HG03280 (cell line): ENCODE measurements around the gene RIC1.
"Not testable (repeated sequence)": the region's sequence is repeated elsewhere in the genome, so short reads cannot be mapped to it uniquely, and the experiment has no call there.

Experiments used
- ATAC-seq: cut with Tn5 transposase; IDR thresholded peaks from one replicate; pipeline ENCODE4 v1.9.1; 2021; ENCODE audit warnings: mild to moderate bottlenecking, moderate library complexity; ENCODE audit not compliant: unreplicated experiment

Gene RIC1

DNA sequence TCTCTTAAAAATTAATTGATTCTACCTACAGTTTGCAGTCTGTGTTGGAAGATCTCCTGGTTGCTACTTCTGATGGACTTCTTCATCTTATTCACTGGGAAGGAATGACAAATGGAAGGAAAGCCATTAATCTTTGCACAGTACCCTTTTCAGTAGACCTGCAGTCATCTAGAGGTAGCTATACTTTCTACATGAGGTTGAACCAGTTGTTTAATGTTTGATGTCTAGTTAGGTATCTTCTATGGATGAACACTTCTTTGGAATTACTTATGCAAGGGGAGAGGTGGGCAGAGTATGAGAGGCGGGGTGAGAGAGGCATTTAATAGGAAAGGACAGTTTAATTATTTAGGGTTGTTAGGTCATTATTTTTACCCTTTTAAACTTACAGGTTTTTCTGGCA is 91.2 kb downstream of the RIC1 start:
- ATAC-seq, result no peak

DNA sequence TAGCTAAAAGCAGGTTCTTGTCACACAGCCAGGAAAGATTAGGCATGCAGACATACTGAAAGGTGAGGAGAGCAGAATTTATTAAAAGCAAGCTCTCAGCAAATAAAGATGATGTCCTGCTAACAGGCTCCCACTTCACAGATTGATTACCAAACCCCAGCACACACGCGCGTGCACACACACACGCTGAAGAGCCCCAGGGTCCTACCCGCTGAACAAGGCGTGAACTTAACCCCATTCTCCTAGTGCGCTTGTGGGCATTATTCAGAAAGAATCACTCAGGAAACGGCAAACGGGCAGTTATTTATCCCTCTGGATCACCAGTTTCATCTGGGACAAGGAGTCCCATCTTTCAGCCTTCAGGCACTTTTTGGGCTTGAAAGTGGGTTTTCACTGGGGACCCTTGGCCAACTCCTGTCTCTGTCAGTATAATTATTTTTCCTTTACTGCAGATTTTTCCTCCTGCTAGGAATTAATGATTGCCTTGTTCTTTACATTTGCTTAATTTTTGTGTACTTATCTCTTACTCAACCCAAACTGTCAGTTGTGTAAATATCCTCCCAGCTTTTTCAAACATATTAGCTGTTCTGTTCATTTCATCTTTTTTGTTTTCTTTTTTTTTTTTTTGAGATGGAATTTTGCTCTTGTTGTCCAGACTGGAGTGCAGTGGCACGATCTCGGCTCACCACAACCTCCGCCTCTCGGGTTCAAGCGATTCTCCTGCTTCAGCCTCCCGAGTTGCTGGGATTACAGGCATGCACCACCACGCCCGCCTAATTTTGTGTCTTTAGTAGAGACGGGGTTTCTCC is 92.6 kb downstream of the RIC1 start:
- ATAC-seq, result no peak

DNA sequence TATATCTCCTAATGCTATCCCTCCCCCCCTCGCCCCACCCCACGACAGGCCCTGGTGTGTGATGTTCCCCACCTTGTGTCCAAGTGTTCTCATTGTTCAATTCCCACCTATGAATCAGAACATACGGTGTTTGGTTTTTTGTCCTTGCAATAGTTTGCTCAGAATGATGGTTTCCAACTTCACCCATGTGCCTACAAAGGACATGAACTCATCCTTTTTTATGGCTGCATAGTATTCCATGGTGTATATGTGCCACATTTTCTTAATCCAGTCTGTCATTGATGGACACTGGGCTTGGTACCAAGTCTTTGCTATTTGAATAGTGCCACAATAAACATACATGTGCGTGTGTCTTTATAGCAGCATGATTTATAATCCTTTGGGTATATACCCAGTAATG is 93.8 kb downstream of the RIC1 start:
- ATAC-seq, result not testable (repeated sequence)

DNA sequence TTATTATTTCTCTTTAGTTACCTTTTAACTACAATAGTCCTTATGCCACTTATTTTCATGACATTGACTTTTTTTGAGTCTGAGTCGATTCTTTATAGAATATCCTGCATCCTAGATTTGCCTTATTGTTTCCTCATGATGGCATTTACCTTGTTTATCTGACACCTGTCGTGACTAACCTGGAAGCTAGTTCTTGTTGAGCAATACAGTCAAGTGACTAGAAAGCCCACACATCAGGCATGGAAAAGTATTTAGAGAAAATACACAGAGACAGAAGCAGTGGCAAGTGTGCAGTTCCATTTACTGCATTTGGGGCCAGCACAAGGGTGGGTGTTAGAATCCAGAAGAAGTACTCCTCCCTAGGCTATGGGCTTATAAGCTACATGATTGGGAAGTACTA is 106.2 kb downstream of the RIC1 start:
- ATAC-seq, result no peak

DNA sequence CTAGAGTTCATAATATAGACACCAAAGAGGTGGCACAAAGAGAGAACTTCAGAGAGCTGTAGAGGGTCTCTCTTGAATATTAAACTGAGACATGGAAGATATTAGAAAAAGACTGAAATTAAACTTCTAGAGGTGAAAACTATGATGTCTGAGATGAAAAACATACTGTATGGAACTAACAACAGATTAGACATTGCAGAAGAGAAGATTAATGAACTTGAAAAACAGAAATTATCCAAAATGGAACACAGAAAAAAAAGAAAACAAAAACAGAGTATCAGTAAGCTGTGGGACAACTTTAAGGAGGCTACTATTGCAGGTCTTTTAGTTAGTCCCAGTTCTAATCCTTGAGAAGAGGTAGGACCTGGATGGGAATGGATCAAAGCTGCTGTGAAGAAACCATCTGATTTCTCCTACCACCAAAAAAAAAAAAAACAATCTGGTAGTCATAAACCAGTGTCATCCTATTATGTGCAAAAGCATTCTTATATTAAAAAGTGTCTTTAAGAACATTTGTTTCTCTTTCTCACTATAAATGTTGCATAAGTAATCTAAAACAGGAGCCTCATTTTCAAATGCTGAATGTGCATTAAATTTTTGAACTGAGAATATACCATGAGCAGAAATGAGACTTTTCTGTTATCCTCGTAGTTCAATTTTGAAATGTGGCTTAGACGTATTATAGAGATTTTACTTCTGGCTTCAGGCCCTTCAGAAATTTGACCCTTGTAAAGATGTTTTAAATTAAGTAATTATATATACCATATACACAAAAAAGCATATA is 107.8 kb downstream of the RIC1 start:
- ATAC-seq, result no peak

DNA sequence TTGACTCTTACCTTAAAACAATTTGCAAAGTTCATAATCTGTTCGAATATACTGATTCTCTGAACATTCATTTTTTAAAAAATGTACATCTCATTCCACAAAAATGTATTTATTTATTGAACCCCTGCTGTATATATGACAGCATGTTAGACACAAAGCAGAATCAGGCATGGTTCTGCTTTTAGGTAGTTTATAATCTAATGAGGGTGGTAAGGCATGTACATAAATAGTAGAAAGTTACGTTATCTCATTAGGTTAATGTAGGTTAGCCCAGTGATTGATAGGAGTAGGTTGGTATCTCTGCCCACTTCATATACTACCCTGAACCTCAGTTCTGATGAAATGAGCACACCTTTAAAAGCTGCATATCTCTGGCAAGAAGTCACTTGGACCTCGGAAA is 114.2 kb downstream of the RIC1 start:
- no peak for ATAC-seq

DNA sequence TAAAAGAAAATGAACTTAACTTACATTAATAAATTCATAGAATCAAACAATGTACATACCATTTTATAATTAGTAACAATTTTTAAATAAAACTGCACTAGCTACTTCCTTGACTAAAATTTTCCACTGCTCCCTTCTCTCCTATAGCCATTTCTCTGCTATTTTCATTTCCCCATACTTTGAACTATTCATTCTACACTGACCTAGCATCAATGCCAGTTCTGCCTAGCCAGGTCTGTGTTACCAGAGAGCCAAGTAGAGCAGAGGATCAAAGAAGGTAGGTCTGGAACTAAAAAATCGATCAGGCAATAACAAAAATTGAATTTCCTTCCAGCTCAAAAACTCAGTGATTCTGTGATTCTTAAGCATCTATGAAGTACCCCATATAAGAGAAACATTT is 119.5 kb downstream of the RIC1 start:
- ATAC-seq, result no peak

DNA sequence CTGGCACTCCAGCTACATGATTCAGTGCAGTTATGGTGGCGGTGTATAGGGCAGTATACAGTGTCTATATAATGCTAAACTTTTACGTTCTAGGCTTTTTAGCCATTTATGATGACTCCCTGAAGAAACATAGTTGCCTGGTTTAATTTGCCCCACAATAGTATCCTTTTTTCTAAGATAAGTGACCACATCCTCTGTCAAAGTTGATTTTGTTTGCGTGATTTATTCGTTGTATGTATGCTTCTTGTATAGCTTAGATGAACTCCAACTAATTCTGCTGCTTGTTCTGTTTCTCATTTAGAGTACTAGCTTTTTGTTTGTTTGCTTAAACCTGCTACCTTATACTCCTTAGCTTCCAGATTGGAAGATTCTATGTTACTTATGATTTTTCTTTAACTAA is 120.4 kb downstream of the RIC1 start:
- no peak for ATAC-seq

DNA sequence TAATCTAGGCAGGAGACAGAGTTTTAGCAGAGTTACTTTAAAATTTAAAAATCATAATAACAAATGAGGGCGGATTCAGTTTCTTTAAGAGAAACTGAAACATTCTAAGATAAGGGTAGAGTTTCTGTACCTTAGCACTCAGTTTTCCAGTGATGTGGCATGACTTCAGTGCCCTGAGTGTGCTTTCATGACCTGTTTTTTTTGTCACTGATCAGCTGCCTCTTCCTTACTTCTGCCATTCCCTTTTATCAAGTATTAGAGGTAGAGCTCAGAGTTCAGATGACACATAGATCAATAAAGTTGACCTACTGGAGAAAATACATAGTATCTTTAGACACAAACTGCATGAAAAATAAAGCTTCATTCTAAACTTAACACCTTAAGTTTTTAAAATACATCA is 121.7 kb downstream of the RIC1 start:
- no peak for ATAC-seq

DNA sequence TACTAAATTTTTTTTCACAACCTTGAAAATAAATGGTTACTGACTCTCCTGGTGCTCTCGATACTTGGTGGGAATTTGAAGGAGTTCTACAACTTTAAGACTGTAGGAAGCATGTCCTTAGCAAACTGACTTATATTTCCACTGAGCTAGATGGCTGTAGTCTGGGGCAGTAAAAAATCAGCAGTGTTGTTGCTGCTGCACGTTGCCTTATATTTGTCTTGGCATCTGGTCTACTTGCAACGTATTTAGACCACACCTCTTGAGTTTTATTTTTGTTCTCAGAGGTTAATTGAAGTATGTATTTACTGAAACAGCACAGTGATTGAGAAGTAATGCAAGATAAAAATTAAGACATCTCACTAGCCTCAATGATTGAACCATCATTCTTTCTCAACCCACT is 127.7 kb downstream of the RIC1 start:
- no peak for ATAC-seq

DNA sequence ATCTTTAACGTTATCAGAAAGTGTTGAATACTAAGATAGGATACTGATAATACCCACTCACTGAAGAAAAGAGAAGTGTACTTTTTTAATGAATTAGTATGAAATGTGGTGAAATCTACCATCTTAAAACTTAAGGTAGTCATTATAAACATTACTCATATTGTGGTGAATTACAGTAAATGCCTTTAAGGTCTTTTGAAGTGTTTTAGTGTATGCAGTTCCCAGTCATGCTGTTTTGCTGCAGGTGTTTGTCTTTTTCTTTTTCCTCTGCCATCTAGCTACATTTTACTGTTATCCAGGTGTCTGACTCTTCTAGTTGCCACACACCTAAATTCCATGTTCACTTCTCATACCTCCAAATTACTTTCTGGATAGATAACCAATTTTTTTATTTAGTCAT is 131.4 kb downstream of the RIC1 start:
- ATAC-seq, result no peak

DNA sequence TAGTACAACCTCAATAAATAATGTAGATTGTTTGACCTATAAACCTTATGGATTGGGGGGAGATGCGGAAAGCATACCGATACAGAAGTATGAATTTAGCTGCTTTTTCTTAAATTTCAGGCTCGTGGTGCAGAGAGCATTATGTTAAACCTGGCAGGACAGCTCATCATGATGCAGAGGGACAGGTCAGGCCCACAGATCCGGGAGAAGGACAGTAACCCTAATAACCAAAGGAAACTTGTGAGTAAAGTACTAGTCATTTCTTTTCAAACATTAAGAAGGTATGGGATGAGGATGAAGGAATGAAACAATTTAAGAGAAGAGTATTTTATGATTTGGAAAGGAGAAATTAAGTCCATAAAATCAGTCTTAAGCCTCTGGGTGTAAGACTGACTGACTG is 133.5 kb downstream of the RIC1 start:
- no peak for ATAC-seq

DNA sequence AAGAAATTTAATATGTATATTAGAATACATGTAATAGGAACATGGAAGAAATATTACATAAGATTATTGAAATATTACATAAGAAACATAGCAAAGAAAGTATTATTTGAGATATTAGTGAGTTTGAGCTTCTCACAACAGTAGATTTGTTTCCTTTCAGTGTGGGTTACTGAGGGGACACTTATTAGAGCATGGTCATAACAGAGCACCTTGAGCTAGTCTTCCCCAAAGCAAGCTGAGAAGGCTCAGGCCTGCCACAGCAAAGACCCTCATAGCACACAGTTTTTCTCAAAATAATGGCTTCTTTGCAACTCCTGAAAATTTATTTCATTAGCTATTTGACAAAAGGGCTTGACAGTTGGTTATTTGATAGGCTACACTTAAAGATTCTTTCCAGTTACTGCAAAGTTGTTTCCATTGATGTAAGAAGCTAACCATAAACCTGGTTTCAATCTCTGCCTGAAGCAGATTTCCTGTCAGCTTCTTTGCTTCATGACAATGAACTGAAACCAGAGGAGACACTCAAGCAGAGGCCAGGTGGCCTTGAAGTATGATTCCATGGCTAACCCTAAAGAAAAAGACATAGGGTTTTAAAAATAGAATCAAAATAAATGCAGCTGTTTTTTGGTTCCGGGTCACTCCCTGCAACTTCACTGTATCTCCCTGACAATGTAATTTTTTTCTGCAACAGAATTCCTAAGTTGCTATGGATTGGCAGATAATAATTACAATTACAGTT is 135.4 kb downstream of the RIC1 start:
- ATAC-seq, result peak; percentile 92

DNA sequence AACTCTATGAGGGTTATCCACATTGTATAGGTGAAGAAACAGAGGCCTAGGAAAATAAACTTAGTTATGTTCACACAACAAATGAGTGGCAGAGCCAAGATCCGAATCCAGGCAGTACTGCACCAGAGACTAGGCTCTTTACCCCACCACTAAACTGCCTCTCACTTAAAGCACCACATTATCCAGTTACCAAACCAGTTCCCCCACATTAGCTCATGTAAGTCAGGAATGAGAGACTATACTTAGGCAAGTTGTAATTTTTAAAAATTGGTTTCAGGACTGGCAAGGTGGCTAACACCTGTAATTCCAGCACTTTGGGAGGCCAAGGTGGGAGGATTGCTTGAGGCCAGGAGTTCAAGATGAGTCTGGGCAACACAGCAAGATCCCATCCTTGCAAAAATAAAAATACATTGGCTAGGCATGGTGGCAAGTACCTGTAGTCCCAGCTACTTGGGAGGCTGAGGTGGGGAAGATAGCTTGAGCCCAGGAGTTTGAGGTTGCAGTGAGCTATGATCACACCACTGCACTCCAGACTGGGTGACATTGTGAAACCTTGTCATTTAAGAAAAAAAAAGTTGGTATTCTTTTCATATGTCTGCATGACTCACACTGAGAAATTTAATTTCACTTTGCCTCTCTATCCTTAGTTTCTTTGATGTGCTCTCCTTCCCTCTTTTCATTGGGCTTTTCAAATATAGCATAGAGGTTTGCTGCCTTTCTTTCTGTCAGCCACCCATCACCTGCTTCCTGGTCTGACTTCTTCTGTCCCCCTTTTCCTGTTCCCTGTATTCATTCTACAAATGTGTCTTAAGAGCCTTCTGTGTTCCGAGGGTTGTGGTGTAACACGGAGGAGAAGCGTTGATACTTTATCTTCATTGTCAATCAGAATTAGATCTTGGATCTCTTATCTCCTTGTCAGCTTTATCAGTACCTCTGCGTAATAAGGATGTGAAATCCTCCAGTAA is 139.3 kb downstream of the RIC1 start:
- ATAC-seq, result no peak

DNA sequence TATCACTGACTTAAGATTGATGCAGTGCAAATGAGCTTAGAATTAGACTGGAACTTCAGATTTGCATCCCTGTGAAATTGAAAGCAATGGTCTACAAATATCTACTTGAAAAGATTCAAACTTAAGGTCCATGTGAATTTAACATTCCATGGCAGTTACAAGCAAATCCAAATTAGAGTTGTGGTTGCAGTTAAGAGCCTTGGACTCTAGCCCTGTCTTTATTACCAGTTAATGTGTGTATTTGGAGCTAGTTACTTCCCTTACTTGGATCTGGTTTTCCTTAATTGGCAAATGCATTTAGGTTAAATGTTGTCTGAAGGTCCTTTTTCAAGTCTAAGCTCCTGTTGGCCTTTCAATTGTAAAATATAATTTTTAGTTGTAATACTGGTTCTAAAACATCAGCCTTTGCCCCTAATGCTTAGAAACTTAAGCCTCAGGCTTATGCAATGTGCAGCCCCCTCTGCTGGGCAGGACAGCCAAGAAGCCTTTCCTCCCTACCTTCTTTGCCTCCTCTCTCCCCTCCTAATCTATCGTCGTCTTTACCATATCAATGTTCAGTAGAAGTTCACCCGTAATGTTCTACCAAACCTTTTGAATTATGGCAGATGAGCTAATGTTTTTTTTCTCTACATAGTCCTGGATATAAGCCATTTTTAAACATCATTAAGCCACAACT is 144.6 kb downstream of the RIC1 start:
- ATAC-seq, result no peak

DNA sequence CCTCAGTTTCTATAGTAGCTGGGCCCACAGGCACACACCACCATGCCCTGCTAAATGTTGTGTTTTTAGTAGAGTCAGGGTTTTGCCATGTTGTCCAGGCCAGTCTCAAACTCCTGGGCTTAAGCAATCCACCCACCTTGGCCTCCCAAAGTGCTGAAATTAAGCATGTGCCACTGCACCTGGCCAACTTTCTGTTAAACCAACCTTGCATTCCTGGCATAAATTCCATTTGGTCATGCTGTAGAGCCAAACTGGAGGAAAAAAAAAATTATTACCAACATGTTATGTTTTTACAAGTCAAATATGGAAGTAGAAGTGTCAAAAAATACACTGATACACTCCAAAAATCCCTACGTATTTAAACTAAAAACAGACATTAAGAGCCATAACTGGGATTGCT is 149.9 kb downstream of the RIC1 start:
- ATAC-seq, result no peak

DNA sequence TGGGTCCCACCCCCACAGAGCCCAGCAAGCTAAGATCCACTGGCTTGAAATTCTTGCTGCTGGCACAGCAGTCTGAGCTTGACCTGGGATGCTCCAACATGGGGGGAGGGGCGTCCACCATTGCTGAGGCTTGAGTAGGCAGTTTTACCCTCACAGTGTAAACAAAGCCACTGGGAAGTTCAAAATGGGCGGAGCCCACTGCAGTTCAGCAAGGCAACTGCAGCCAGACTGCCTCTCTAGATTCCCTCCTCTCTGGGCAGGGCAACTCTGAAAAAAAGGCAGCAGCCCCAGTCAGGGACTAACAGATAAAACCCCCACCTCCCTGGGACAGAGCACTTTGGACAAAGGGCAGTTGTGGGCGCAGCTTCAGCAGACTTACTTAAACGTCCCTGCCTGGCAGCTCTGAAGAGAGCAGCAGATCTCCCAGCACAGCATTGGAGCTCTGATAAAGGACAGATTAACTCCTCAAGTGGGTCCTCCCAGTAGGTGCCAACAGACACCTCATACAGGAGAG is 150.9 kb downstream of the RIC1 start:
- not testable (repeated sequence) for ATAC-seq

DNA sequence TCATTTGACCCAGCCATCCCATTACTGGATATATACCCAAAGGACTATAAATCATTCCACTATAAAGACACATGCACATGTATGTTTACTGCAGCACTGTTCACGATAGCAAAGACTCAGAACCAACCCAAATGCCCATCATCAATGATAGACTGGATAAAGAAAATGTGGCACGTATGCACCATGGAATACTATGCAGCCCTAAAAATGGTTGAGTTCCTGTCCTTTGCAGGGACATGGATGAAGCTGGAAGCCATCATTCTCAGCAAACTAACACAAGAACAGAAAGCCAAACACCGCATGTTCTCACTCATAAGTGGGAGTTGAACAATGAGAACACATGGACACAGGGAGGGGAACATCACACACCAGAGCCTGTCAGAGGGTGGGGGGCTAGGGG is 154.5 kb downstream of the RIC1 start:
- ATAC-seq, result not testable (repeated sequence)

DNA sequence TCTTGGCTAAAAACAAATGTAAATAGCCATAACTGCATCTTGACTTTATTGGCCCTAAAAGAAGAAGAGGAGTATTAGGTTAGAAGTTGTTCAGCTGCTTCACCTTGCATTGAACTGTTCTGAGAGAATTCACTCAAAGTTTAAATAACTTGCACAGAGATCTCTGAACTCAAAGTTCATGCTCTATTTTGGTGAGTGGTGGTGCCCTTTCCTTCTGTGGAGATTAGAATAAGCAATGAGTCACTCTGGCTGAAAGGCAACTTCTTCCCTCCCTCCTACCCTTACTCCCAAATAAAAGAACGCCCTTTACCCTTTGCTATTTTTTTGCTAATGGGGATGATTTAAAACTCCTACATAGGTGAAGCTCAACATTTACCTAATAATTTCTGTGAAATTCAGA is 155.1 kb downstream of the RIC1 start:
- ATAC-seq, result no peak
